IMR-90 (cell line): ENCODE data around the gene TRAIP. TPM values are rescaled to one million over a fixed set of nuclear protein-coding genes. Genes with fewer than 3 reads are reported as not detected.
A peak's percentile ranks its signal among the peaks of the same experiment; 100 is the strongest.

Source experiments
- ATAC-seq: fragments of 200-7000 bp; cut with Tn5 transposase; 2 replicates; pipeline ENCODE4 v1.9.1; 2020; ENCODE audit warnings: low read depth, mild to moderate bottlenecking, moderate library complexity
- BruUV-seq: library from RNA; stranded (reverse); fragments of 400-500 nt; replicated peaks from 2 replicates; lab custom pipeline; 2021; lab: Mats Ljungman, UMichigan
- CTCF ChIA-PET: fragments of 300-600 bp; formaldehyde crosslinking; extraction: SDS; loops from one replicate; lab custom pipeline; 2021; ENCODE audit warnings: antibody characterized with exemption; lab: Yijun Ruan, JAX
- POLR2A ChIA-PET: fragments of 300-600 bp; sonication (Branson Sonifier 250); formaldehyde crosslinking; loops from one replicate; lab custom pipeline; 2022; ENCODE audit warnings: antibody characterized with exemption; ENCODE audit not compliant: unreplicated experiment; lab: Charles Lee
- DNase-seq: peaks from one replicate; pipeline ENCODE4 v3.0.0; 2013
- H2AFZ ChIP-seq: replicated peaks from 2 replicates; pipeline ENCODE3; 2013; ENCODE audit warnings: low read length, mild to moderate bottlenecking; ENCODE audit not compliant: poor library complexity
- H2AK5ac ChIP-seq: 2 replicates; pipeline ENCODE4 v1.6.1; 2013; ENCODE audit warnings: low read depth, low read length, inconsistent platforms
- H2AK9ac ChIP-seq: replicated peaks from 2 replicates; pipeline ENCODE3; 2013; ENCODE audit warnings: mild to moderate bottlenecking, low read depth, low read length, moderate library complexity; ENCODE audit not compliant: poor library complexity
- H2BK120ac ChIP-seq: 2 replicates; pipeline ENCODE4 v1.6.1; 2013; ENCODE audit warnings: low read depth, low read length, inconsistent platforms
- H2BK15ac ChIP-seq: 3 replicates; pipeline ENCODE4 v1.6.1; 2013; ENCODE audit warnings: low read depth, low read length, inconsistent platforms
- H2BK20ac ChIP-seq: 2 replicates; pipeline ENCODE4 v1.6.1; 2013; ENCODE audit warnings: low read depth, mild to moderate bottlenecking, inconsistent platforms, low read length, moderate library complexity
- H2BK5ac ChIP-seq: 2 replicates; pipeline ENCODE4 v1.6.1; 2013; ENCODE audit warnings: mild to moderate bottlenecking, low read depth, low read length, inconsistent platforms; ENCODE audit not compliant: poor library complexity, severe bottlenecking
- H3K14ac ChIP-seq: replicated peaks from 2 replicates; pipeline ENCODE4 v1.6.1; 2013; ENCODE audit warnings: low read depth, low read length, inconsistent platforms
- H3K18ac ChIP-seq: 2 replicates; pipeline ENCODE4 v1.6.1; 2013; ENCODE audit warnings: low read depth, low read length, control low read depth
- H3K23ac ChIP-seq: 2 replicates; pipeline ENCODE4 v1.6.1; 2013; ENCODE audit warnings: low read depth, low read length, inconsistent platforms
- H3K27ac ChIP-seq: 2 replicates; pipeline ENCODE4 v1.5.1; 2013; ENCODE audit warnings: mild to moderate bottlenecking, control low read depth, low read length; ENCODE audit not compliant: insufficient read depth
- H3K27me3 ChIP-seq: 2 replicates; pipeline ENCODE4 v1.6.1; 2013; ENCODE audit warnings: low read length; ENCODE audit not compliant: control insufficient read depth, insufficient read depth
- H3K36me3 ChIP-seq: 2 replicates; pipeline ENCODE4 v1.6.1; 2013; ENCODE audit warnings: low read length, mixed read lengths; ENCODE audit not compliant: control insufficient read depth, insufficient read depth
- H3K4ac ChIP-seq: 2 replicates; pipeline ENCODE4 v1.6.1; 2013; ENCODE audit warnings: low read depth, low read length, inconsistent platforms
- H3K4me1 ChIP-seq: 2 replicates; pipeline ENCODE4 v1.6.1; 2013; ENCODE audit warnings: low read length, mixed read lengths; ENCODE audit not compliant: control insufficient read depth, insufficient read depth
- H3K4me2 ChIP-seq: 2 replicates; pipeline ENCODE4 v1.6.1; 2013; ENCODE audit warnings: low read depth, mild to moderate bottlenecking, control low read depth, low read length, moderate library complexity
- H3K4me3 ChIP-seq: 2 replicates; pipeline ENCODE4 v1.5.1; 2013; ENCODE audit warnings: low read depth, mild to moderate bottlenecking, control low read depth, low read length, moderate library complexity; ENCODE audit not compliant: insufficient read depth
- H3K56ac ChIP-seq: 2 replicates; pipeline ENCODE4 v1.6.1; 2013; ENCODE audit warnings: low read length, inconsistent platforms; ENCODE audit not compliant: insufficient read depth; ENCODE audit errors: extremely low read depth
- H3K79me1 ChIP-seq, 2 experiments: 2 replicates each; pipeline ENCODE4 v1.6.1; 2013; ENCODE audit warnings: low read length in 2 of 2, inconsistent platforms in 1 of 2, low read depth in 1 of 2
- H3K9ac ChIP-seq: 2 replicates; pipeline ENCODE4 v1.6.1; 2013; ENCODE audit warnings: low read depth, low read length, control low read depth
- H3K9me1 ChIP-seq: 2 replicates; pipeline ENCODE4 v1.6.1; 2013; ENCODE audit warnings: low read length, inconsistent platforms; ENCODE audit not compliant: insufficient read depth
- H3K9me3 ChIP-seq: 2 replicates; pipeline ENCODE4 v1.6.1; 2013; ENCODE audit warnings: low read length; ENCODE audit not compliant: control insufficient read depth, insufficient read depth
- H4K20me1 ChIP-seq: 2 replicates; pipeline ENCODE4 v1.6.1; 2013; ENCODE audit warnings: low read length, inconsistent platforms; ENCODE audit not compliant: insufficient read depth
- H4K5ac ChIP-seq: 2 replicates; pipeline ENCODE4 v1.6.1; 2013; ENCODE audit warnings: mild to moderate bottlenecking, low read depth, low read length, control low read depth
- H4K8ac ChIP-seq, 2 experiments: 2 replicates each; pipeline ENCODE4 v1.6.1; 2013; ENCODE audit warnings: low read depth in 2 of 2, low read length in 2 of 2, control low read depth in 1 of 2, inconsistent platforms in 1 of 2
- H4K91ac ChIP-seq: 2 replicates; pipeline ENCODE4 v1.6.1; 2013; ENCODE audit warnings: low read depth, low read length, inconsistent platforms; ENCODE audit not compliant: insufficient read depth
- CEBPB ChIP-seq: IDR thresholded peaks from 2 replicates; pipeline ENCODE4 v1.6.1; 2012; ENCODE audit warnings: low read depth, low read length, improper control_type of control experiment
- POLR2A ChIP-seq: IDR thresholded peaks from 2 replicates; pipeline ENCODE4 v1.6.1; 2012; ENCODE audit warnings: mild to moderate bottlenecking, low read depth, low read length
- RAD21 ChIP-seq: IDR thresholded peaks from 2 replicates; pipeline ENCODE4 v1.6.1; 2012; ENCODE audit warnings: low read length, improper control_type of control experiment
- RCOR1 ChIP-seq: IDR thresholded peaks from 2 replicates; pipeline ENCODE4 v1.6.1; 2012; ENCODE audit warnings: mild to moderate bottlenecking, low read length, improper control_type of control experiment; ENCODE audit not compliant: insufficient replicate concordance
- WGBS, 2 experiments: methylation state at CpG; one replicate each; pipeline versions ENCODE4 v1.1.5 to v1.1.7; 2013; ENCODE audit warnings: missing lambda C conversion rate in 2 of 2; ENCODE audit not compliant: insufficient read length in 1 of 2; ENCODE audit errors: extremely low coverage in 2 of 2; 5-methylcytosine and 5-hydroxymethylcytosine counted together
- dilution Hi-C: fragments of 300-500 bp; cut with HindIII; formaldehyde crosslinking; loops from one replicate; pipeline ENCODE4 v1.14.3; 2018; ENCODE audit warnings: low sequenced_read_pairs; ENCODE audit not compliant: unreplicated experiment
- in situ Hi-C: fragments of 300-500 bp; cut with MboI; formaldehyde crosslinking; loops from 3 replicates; pipeline ENCODE4 v1.14.3; 2019; ENCODE audit warnings: low sequenced_read_pairs, inconsistent platforms, mixed read lengths
- intact Hi-C: fragments of 100-400 bp; cut with micrococcal nuclease; formaldehyde crosslinking; loops from 2 replicates; pipeline ENCODE4 v1.10.0; 2022
- polyA plus RNA-seq, 3 experiments: library from polyadenylated mRNA; depleted of rRNA; stranded (reverse); fragments of >200 nt; gene quantifications; 2 replicates each; pipeline ENCODE4 v1.2.3, GENCODE V29; 2012; ENCODE audit warnings: low replicate concordance in 1 of 3
- total RNA-seq: library from RNA; depleted of rRNA; stranded (reverse); fragments of >200 nt; gene quantifications from 2 replicates; pipeline ENCODE4 v1.2.3, GENCODE V29; 2012

TRAIP gene
- total and polyA plus RNA-seq, 2 of the 4 experiments (the other 2 are of a cell fraction), result 6.3 to 9.2 TPM

- intact Hi-C loops (no loop called here), dilution Hi-C loops (no loop called here), in situ Hi-C loops (no loop called here)
- DNase-seq (no peak), ATAC-seq (no peak)
- no peak overlapping the region for H3K14ac ChIP-seq
- TF ChIP-seq POLR2A (no peak), CEBPB (no peak), RAD21 (no peak), RCOR1 (no peak)
- no peaks in the 10 kb centered on the region for H3K9me1 ChIP-seq
- no peak overlapping the region for H4K5ac ChIP-seq
- no peaks in the 10 kb centered on the region for H4K20me1 ChIP-seq
- no TSS peak for BruUV-seq
- CTCF ChIA-PET, result no interaction called here
- no peak overlapping the region for H3K56ac ChIP-seq
- H2BK15ac ChIP-seq, result no peak overlapping the region
- peaks cover 77% of the 10 kb centered on the region for H3K27me3 ChIP-seq
- no peak overlapping the region for H3K4ac ChIP-seq
- H2AK9ac ChIP-seq, result no peak overlapping the region
- no peak overlapping the region for H3K18ac ChIP-seq
- H2BK120ac ChIP-seq, result no peak overlapping the region
- no peak overlapping the region for H3K4me3 ChIP-seq
- no peaks in the 10 kb centered on the region for H3K36me3 ChIP-seq
- H3K9me3 ChIP-seq, result no peaks in the 10 kb centered on the region
- H2AFZ ChIP-seq, result peak overlapping the region; percentile 49
- 0% methylated on average over 1 of the region's 23 CpGs; no CpG with 5 or more reads in 1 of the 2 experiments for whole genome bisulfite sequencing, 2 experiments
- H3K27ac ChIP-seq, result no peak overlapping the region
- no peak overlapping the region for H2AK5ac ChIP-seq
- H2BK5ac ChIP-seq, result no peak overlapping the region
- no peak overlapping the region for H4K91ac ChIP-seq
- H3K4me1 ChIP-seq, result no peaks in the 10 kb centered on the region
- H3K9ac ChIP-seq, result no peak overlapping the region
- H3K4me2 ChIP-seq, result no peak overlapping the region
- H2BK20ac ChIP-seq, result no peak overlapping the region
- H4K8ac ChIP-seq, result no peak overlapping the region
- no peak overlapping the region for H3K23ac ChIP-seq
- H3K79me1 ChIP-seq, result no peaks in the 10 kb centered on the region
- POLR2A ChIA-PET, result no interaction called here
Measured at GRCh38 chr3:49868862-49869466, 12.6 kb upstream of the TRAIP start.
